Measurements from ENCODE around the gene PPARA. TPM values are rescaled to one million over a fixed set of nuclear protein-coding genes. Genes with fewer than 3 reads are reported as not detected.

Gene PPARA
- total and polyA plus RNA-seq, 2 donors (not counting 3 experiments of a cell fraction or from before 2014, with no cell fraction given), result 3.1 to 10.7 TPM

DNA sequence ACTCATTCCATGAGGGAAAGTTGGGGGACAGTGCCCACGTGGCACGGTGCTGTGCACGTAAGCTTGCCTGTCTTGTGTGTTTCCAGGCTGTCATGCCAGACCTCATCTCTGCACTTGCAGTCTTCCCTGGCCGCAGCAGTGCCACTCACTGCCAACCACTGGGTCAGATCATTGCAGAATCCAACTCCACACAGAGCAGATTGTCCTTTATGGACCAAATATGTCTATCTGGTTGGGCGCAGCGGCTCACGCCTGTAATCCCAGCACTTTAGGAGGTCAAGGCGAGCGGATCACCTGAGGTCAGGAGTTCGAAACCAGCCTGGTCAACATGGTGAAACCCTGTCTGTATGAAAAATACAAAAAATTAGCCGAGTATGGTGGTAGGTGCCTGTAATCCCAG lies 4.4 kb upstream of the PPARA start:
- Histone ChIP-seq H3K36me3 (ENCODE audit: control insufficient read depth in 2 of 2, extremely low read depth in 1 of 2, insufficient read depth in 2 of 2, low read length in 2 of 2) (no peaks in the 10 kb centered on the region), H3K27ac (ENCODE audit: insufficient read depth, low read depth, low read length) (no peak overlapping the region), H2AFZ (ENCODE audit: low read depth, low read length) (no peak overlapping the region), H3K79me2 (ENCODE audit: control insufficient read depth, insufficient read depth, low read length) (no peaks in the 10 kb centered on the region), H3K9me1 (replicated peaks; ENCODE audit: control insufficient read depth, extremely low read depth, insufficient read depth, low read length) (no peaks in the 10 kb centered on the region), H3K9ac (replicated peaks; ENCODE audit: extremely low read depth, insufficient read depth, low read length) (no peak overlapping the region), H3K4me3 (replicated peaks in 1 of 3; ENCODE audit: insufficient read depth in 1 of 3, low read depth in 1 of 3, low read length in 3 of 3) (no peak overlapping the region), H3K9me3 (replicated peaks; ENCODE audit: control insufficient read depth, insufficient read depth, low read length) (no peaks in the 10 kb centered on the region), H3K4me2 (ENCODE audit: insufficient read depth, low read length) (no peak overlapping the region), H4K20me1 (replicated peaks; ENCODE audit: control insufficient read depth, extremely low read depth, insufficient read depth, low read length) (no peaks in the 10 kb centered on the region), H3K27me3 (ENCODE audit: control insufficient read depth in 2 of 2, insufficient read depth in 2 of 2, low read length in 2 of 2) (peaks cover 13 to 31% of the 10 kb centered on the region in 2 experiments), H3K4me1 (ENCODE audit: control insufficient read depth, extremely low read depth, insufficient read depth, low read length) (peaks cover 4% of the 10 kb centered on the region)
- ChIA-PET POLR2A (no interaction called here), CTCF (no interaction called here)
- FAIRE-seq, result no peak
- intact Hi-C loops (cut with micrococcal nuclease), result no loop called here
- no TSS peak for BruUV-seq (replicated peaks)
- TF ChIP-seq POLR2AphosphoS5 (IDR thresholded peaks at IDR 0.05; ENCODE audit: insufficient read depth, low read depth, low read length), result no peak
- TF ChIP-seq, protein P1, sequence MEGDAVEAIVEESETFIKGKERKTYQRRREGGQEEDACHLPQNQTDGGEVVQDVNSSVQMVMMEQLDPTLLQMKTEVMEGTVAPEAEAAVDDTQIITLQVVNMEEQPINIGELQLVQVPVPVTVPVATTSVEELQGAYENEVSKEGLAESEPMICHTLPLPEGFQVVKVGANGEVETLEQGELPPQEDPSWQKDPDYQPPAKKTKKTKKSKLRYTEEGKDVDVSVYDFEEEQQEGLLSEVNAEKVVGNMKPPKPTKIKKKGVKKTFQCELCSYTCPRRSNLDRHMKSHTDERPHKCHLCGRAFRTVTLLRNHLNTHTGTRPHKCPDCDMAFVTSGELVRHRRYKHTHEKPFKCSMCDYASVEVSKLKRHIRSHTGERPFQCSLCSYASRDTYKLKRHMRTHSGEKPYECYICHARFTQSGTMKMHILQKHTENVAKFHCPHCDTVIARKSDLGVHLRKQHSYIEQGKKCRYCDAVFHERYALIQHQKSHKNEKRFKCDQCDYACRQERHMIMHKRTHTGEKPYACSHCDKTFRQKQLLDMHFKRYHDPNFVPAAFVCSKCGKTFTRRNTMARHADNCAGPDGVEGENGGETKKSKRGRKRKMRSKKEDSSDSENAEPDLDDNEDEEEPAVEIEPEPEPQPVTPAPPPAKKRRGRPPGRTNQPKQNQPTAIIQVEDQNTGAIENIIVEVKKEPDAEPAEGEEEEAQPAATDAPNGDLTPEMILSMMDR (IDR thresholded peaks at IDR 0.05; ENCODE audit: extremely low read depth in 1 of 2, insufficient read depth in 1 of 2, low read depth in 1 of 2, low read length in 2 of 2), result no peak
- dilution Hi-C loops (cut with MboI; ENCODE audit: extremely low pct_ligation_motif_present, low sequenced_read_pairs), result no loop called here
- DNase-seq (ENCODE audit: low read depth, low spot score), result no peak

GRCh38 chr22:46146329-46146728 lies 4.0 kb upstream of the PPARA start:
- dilution Hi-C loops (cut with MboI; ENCODE audit: extremely low pct_ligation_motif_present, low sequenced_read_pairs), result no loop called here
- CTCF ChIA-PET, result interaction anchor here (0.8 kb wide), 1 partner anchor 10 kb away, joined by 3 read pairs; no protein-coding TSS in a partner anchor
- BruUV-seq (replicated peaks), result no TSS peak
- intact Hi-C loops (cut with micrococcal nuclease), result no loop called here
- no peaks in the 10 kb centered on the region for H3K9me3 ChIP-seq (replicated peaks; ENCODE audit: control insufficient read depth, insufficient read depth, low read length)
- no peak overlapping the region for H3K9ac ChIP-seq (replicated peaks; ENCODE audit: extremely low read depth, insufficient read depth, low read length)
- H3K27ac ChIP-seq (ENCODE audit: insufficient read depth, low read depth, low read length), result no peak overlapping the region
- H3K79me2 ChIP-seq (ENCODE audit: control insufficient read depth, insufficient read depth, low read length), result no peaks in the 10 kb centered on the region
- no peak overlapping the region for H2AFZ ChIP-seq (ENCODE audit: low read depth, low read length)
- H3K36me3 ChIP-seq (ENCODE audit: control insufficient read depth in 2 of 2, extremely low read depth in 1 of 2, insufficient read depth in 2 of 2, low read length in 2 of 2), result no peaks in the 10 kb centered on the region
- TF ChIP-seq, protein P2, sequence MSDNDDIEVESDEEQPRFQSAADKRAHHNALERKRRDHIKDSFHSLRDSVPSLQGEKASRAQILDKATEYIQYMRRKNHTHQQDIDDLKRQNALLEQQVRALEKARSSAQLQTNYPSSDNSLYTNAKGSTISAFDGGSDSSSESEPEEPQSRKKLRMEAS (IDR thresholded peaks at IDR 0.05; ENCODE audit: insufficient read depth, insufficient read length), result no peak
- TF ChIP-seq GATA2 (IDR thresholded peaks at IDR 0.05; ENCODE audit: insufficient read depth, insufficient read length, low read depth, low read length), result no peak
- no peak for TF ChIP-seq EZH2 (IDR thresholded peaks at IDR 0.05; ENCODE audit: borderline replicate concordance, low read depth, low read length, severe bottlenecking)
- TF ChIP-seq POLR2AphosphoS5 (IDR thresholded peaks at IDR 0.05; ENCODE audit: insufficient read depth, low read depth, low read length), result no peak
- TF ChIP-seq MYC (IDR thresholded peaks at IDR 0.05; ENCODE audit: low read depth, low read length), result no peak
- TF ChIP-seq JUN (IDR thresholded peaks at IDR 0.05; ENCODE audit: borderline replicate concordance, insufficient read depth, insufficient read length, low read depth), result no peak
- no peak for TF ChIP-seq FOS (IDR thresholded peaks at IDR 0.05; ENCODE audit: borderline replicate concordance, insufficient read depth, low read length)
- TF ChIP-seq POLR2A (IDR thresholded peaks at IDR 0.05; ENCODE audit: low read depth, low read length), result no peak
- FAIRE-seq, result no peak
- H3K27me3 ChIP-seq (ENCODE audit: control insufficient read depth in 2 of 2, insufficient read depth in 2 of 2, low read length in 2 of 2), result peaks cover 13 to 31% of the 10 kb centered on the region in 2 experiments
- H3K4me3 ChIP-seq (replicated peaks in 1 of 3; ENCODE audit: insufficient read depth in 1 of 3, low read depth in 1 of 3, low read length in 3 of 3), result no peak overlapping the region
- no peak for DNase-seq (ENCODE audit: low read depth, low spot score)
- H3K9me1 ChIP-seq (replicated peaks; ENCODE audit: control insufficient read depth, extremely low read depth, insufficient read depth, low read length), result no peaks in the 10 kb centered on the region
- POLR2A ChIA-PET, result no interaction called here
- no peaks in the 10 kb centered on the region for H4K20me1 ChIP-seq (replicated peaks; ENCODE audit: control insufficient read depth, extremely low read depth, insufficient read depth, low read length)
- peaks cover 5% of the 10 kb centered on the region for H3K4me1 ChIP-seq (ENCODE audit: control insufficient read depth, extremely low read depth, insufficient read depth, low read length)
- no peak overlapping the region for H3K4me2 ChIP-seq (ENCODE audit: insufficient read depth, low read length)
